ENCODE data around the gene NECTIN2. TPM values are rescaled to one million over a fixed set of nuclear protein-coding genes. Genes with fewer than 3 reads are reported as not detected.

Gene NECTIN2
- total RNA-seq, 1 experiment from 2014 or later = 96.3 TPM

GRCh38 chr19:44900328-44901244 is 54.5 kb downstream of the NECTIN2 start:
- no peak overlapping the region for H3K27ac ChIP-seq (ENCODE audit: low read depth, low read length)
- no peaks in the 10 kb centered on the region for H3K9me3 ChIP-seq (ENCODE audit: control insufficient read depth in 1 of 2, insufficient read depth in 1 of 2, low read depth in 1 of 2, low read length in 2 of 2)
- no peaks in the 10 kb centered on the region for H3K9me2 ChIP-seq (ENCODE audit: insufficient read depth)
- DNase-seq (ENCODE audit: low read depth, low spot score) = no peak
- TF ChIP-seq ATF3 (IDR thresholded peaks at IDR 0.05) (no peak), JUND (IDR thresholded peaks at IDR 0.05) (no peak), EZH2phosphoT487 (IDR thresholded peaks at IDR 0.05; ENCODE audit: borderline replicate concordance) (no peak)
- no peak overlapping the region for H3K4me3 ChIP-seq (replicated peaks in 1 of 2; ENCODE audit: low read depth in 1 of 2, low read length in 2 of 2)
- no TSS peak for BruUV-seq (replicated peaks)
- no peaks in the 10 kb centered on the region for H3K27me3 ChIP-seq (ENCODE audit: insufficient read depth, low read length)
- no peak overlapping the region for H2AFZ ChIP-seq (ENCODE audit: low read depth, low read length, poor library complexity, severe bottlenecking)
- H3K36me3 ChIP-seq (ENCODE audit: control insufficient read depth in 1 of 2, insufficient read depth in 2 of 2, low read length in 2 of 2) = peaks cover 22 to 58% of the 10 kb centered on the region in 2 experiments; a peak in 3 of 4 replicates
- H3K9ac ChIP-seq (ENCODE audit: low read length) = no peak overlapping the region
- no peaks in the 10 kb centered on the region for H4K20me1 ChIP-seq (ENCODE audit: insufficient read depth)
- intact Hi-C loops (cut with micrococcal nuclease) = loop anchor here (5.0 kb wide), 1 partner anchor 157 kb away; no protein-coding TSS in a partner anchor
- peaks cover 39% of the 10 kb centered on the region for H3K79me2 ChIP-seq (ENCODE audit: insufficient read depth, low read length)
- POLR2A ChIA-PET = no interaction called here
- H3K4me2 ChIP-seq (ENCODE audit: low read length) = no peak overlapping the region
- RAD21 ChIA-PET (ENCODE audit: low non-redundant PET in 1 of 2, low total read pairs in 2 of 2, uncharacterized antibody in 2 of 2, unreplicated experiment in 2 of 2) = no interaction called here
- CTCF ChIA-PET = no interaction called here
- ATAC-seq = no peak
- peaks cover 0 to 20% of the 10 kb centered on the region in 2 experiments; a peak in 2 of 4 replicates for H3K4me1 ChIP-seq (ENCODE audit: control insufficient read depth in 1 of 2, insufficient read depth in 2 of 2, low read length in 2 of 2)

GRCh38 chr19:44903216-44903601 is 57.1 kb downstream of the NECTIN2 start:
- no peak for ATAC-seq
- H3K27me3 ChIP-seq (ENCODE audit: insufficient read depth, low read length) = no peaks in the 10 kb centered on the region
- H3K9me2 ChIP-seq (ENCODE audit: insufficient read depth) = no peaks in the 10 kb centered on the region
- no peak overlapping the region for H3K9ac ChIP-seq (ENCODE audit: low read length)
- H3K4me3 ChIP-seq (replicated peaks in 1 of 2; ENCODE audit: low read depth in 1 of 2, low read length in 2 of 2) = no peak overlapping the region
- DNase-seq (ENCODE audit: low read depth, low spot score) = no peak
- CTCF ChIA-PET = interaction anchor here (0.8 to 1.7 kb wide), 2 partner anchors 13 to 49 kb away, joined by 3 to 9 read pairs; no protein-coding TSS in a partner anchor
- H3K4me1 ChIP-seq (ENCODE audit: control insufficient read depth in 1 of 2, insufficient read depth in 2 of 2, low read length in 2 of 2) = peaks cover 4 to 32% of the 10 kb centered on the region in 2 experiments; a peak in 3 of 4 replicates
- H3K36me3 ChIP-seq (ENCODE audit: control insufficient read depth in 1 of 2, insufficient read depth in 2 of 2, low read length in 2 of 2) = peaks cover 12 to 34% of the 10 kb centered on the region in 2 experiments; a peak in 3 of 4 replicates
- no peak overlapping the region for H3K4me2 ChIP-seq (ENCODE audit: low read length)
- intact Hi-C loops (cut with micrococcal nuclease) = loop anchor here (1.0 to 5.0 kb wide), 2 partner anchors 48 to 154 kb away; no protein-coding TSS in a partner anchor
- RAD21 ChIA-PET (ENCODE audit: low non-redundant PET in 1 of 2, low total read pairs in 2 of 2, uncharacterized antibody in 2 of 2, unreplicated experiment in 2 of 2) = interaction anchor here (0.6 to 1.5 kb wide), 2 partner anchors 14 to 49 kb away, joined by 3 to 4 read pairs; no protein-coding TSS in a partner anchor
- no peaks in the 10 kb centered on the region for H3K9me3 ChIP-seq (ENCODE audit: control insufficient read depth in 1 of 2, insufficient read depth in 1 of 2, low read depth in 1 of 2, low read length in 2 of 2)
- TSS peak; percentile 49 for BruUV-seq (replicated peaks)
- H2AFZ ChIP-seq (ENCODE audit: low read depth, low read length, poor library complexity, severe bottlenecking) = no peak overlapping the region
- H3K79me2 ChIP-seq (ENCODE audit: insufficient read depth, low read length) = peaks cover 14% of the 10 kb centered on the region; the same call in 1 of the 2 replicates
- H4K20me1 ChIP-seq (ENCODE audit: insufficient read depth) = no peaks in the 10 kb centered on the region
- H3K27ac ChIP-seq (ENCODE audit: low read depth, low read length) = no peak overlapping the region
- POLR2A ChIA-PET = no interaction called here
- TF ChIP-seq EZH2 (IDR thresholded peaks at IDR 0.05) (no peak), CTCF (IDR thresholded peaks at IDR 0.05 in 2 of 3, conservative IDR thresholded peaks at IDR 0.05 in 1 of 3; ENCODE audit: borderline replicate concordance in 1 of 3, insufficient read depth in 1 of 3, low read depth in 2 of 3, low read length in 2 of 3) (no peak), EZH2phosphoT487 (IDR thresholded peaks at IDR 0.05; ENCODE audit: borderline replicate concordance) (no peak), RAD21 (IDR thresholded peaks at IDR 0.05; ENCODE audit: low read depth) (no peak), POLR2AphosphoS5 (IDR thresholded peaks at IDR 0.05; ENCODE audit: low read depth, low read length) (no peak), SRF (IDR thresholded peaks at IDR 0.05; ENCODE audit: low read depth) (no peak), EGR1 (IDR thresholded peaks at IDR 0.05; ENCODE audit: low read depth) (no peak), MAX (IDR thresholded peaks at IDR 0.05) (no peak), FOSL1 (IDR thresholded peaks at IDR 0.05; ENCODE audit: low read depth) (no peak), CEBPB (IDR thresholded peaks at IDR 0.05; ENCODE audit: low read depth) (no peak), CBX3 (IDR thresholded peaks at IDR 0.05; ENCODE audit: low read depth) (no peak), ZBTB33 (IDR thresholded peaks at IDR 0.05; ENCODE audit: extremely low read depth, insufficient replicate concordance, low read length) (no peak)
